HCT116 (cell line): ENCODE measurements around the gene GPX4. TPM values are rescaled to one million over a fixed set of nuclear protein-coding genes. Genes with fewer than 3 reads are reported as not detected.

Source experiments
- ATAC-seq: fragments of 200-7000 bp; cut with Tn5 transposase; 2 replicates; pipeline ENCODE4 v1.9.1; 2020; ENCODE audit warnings: mild to moderate bottlenecking, moderate library complexity
- BruUV-seq: library from RNA; stranded (reverse); fragments of 400-500 nt; replicated peaks from 2 replicates; lab custom pipeline; 2021; lab: Mats Ljungman, UMichigan
- CTCF ChIA-PET: fragments of 300-600 bp; sonication (Branson Sonifier 250); formaldehyde crosslinking; loops from one replicate; lab custom pipeline; 2021; ENCODE audit warnings: antibody characterized with exemption; lab: Charles Lee
- POLR2A ChIA-PET: fragments of 300-600, 350-600 bp; sonication (Branson Sonifier 250); formaldehyde crosslinking; loops from one replicate; lab custom pipeline; 2021; ENCODE audit warnings: antibody characterized with exemption; lab: Charles Lee
- RAD21 ChIA-PET, 2 experiments: fragments of 300-600 bp; sonication (Branson Sonifier 250); formaldehyde crosslinking; loops; one replicate each; lab custom pipeline; 2023; ENCODE audit warnings: low total read pairs in 2 of 2; ENCODE audit not compliant: uncharacterized antibody in 2 of 2, unreplicated experiment in 2 of 2, low non-redundant PET in 1 of 2; lab: Charles Lee
- DNase-seq: peaks from one replicate; pipeline ENCODE4 v3.0.0-alpha.2; 2010; ENCODE audit warnings: low read depth, low spot score
- H2AFZ ChIP-seq: fragments of 200-600 bp; shearing (Covaris generic), sonication (generic); 2 replicates; pipeline ENCODE4 v1.6.1; 2017; ENCODE audit warnings: low read depth, mixed run types, mixed read lengths, antibody characterized with exemption, low read length; ENCODE audit not compliant: poor library complexity, severe bottlenecking
- H3K27ac ChIP-seq: 2 replicates; pipeline ENCODE4 v1.5.1; 2012; ENCODE audit warnings: low read depth, low read length
- H3K27me3 ChIP-seq: fragments of 200-600 bp; sonication (generic); 2 replicates; pipeline ENCODE4 v1.6.1; 2016; ENCODE audit warnings: mixed run types, low read length, mixed read lengths; ENCODE audit not compliant: insufficient read depth
- H3K36me3 ChIP-seq, 2 experiments: fragments of 200-500 bp in 1 of 2; fragments of 200-600 bp in 1 of 2; sonication (Bioruptor generic) in 1 of 2; sonication (generic) in 1 of 2; 2 replicates each; pipeline versions ENCODE4 v1.5.1 to v1.6.1; 2014 to 2016; ENCODE audit warnings: low read length in 2 of 2, inconsistent platforms in 1 of 2, mixed read lengths in 1 of 2, mixed run types in 1 of 2; ENCODE audit not compliant: insufficient read depth in 2 of 2, control insufficient read depth in 1 of 2
- H3K4me1 ChIP-seq, 2 experiments: fragments of 200-600 bp in 1 of 2; sonication (generic) in 1 of 2; 2 replicates each; pipeline versions ENCODE4 v1.5.1 to v1.6.1; 2012 to 2017; ENCODE audit warnings: low read length in 2 of 2, inconsistent platforms in 1 of 2, mild to moderate bottlenecking in 1 of 2, mixed read lengths in 1 of 2, mixed run types in 1 of 2, moderate library complexity in 1 of 2; ENCODE audit not compliant: insufficient read depth in 2 of 2, control insufficient read depth in 1 of 2
- H3K4me2 ChIP-seq: fragments of 200-600 bp; sonication (generic); 2 replicates; pipeline ENCODE4 v1.6.1; 2017; ENCODE audit warnings: mixed run types, low read length, mixed read lengths
- H3K4me3 ChIP-seq, 2 experiments: fragments of 200-600 bp in 1 of 2; sonication (generic) in 1 of 2; replicated peaks in 1 of 2; 2 replicates each; pipeline ENCODE4 v1.5.1; 2011 to 2016; ENCODE audit warnings: low read length in 2 of 2, control low read depth in 1 of 2, low read depth in 1 of 2, mild to moderate bottlenecking in 1 of 2, mixed read lengths in 1 of 2, mixed run types in 1 of 2
- H3K79me2 ChIP-seq: fragments of 200-600 bp; sonication (generic); 2 replicates; pipeline ENCODE4 v1.6.1; 2017; ENCODE audit warnings: mild to moderate bottlenecking, mixed run types, low read length, moderate library complexity, mixed read lengths; ENCODE audit not compliant: insufficient read depth
- H3K9ac ChIP-seq: fragments of 200-600 bp; sonication (generic); 2 replicates; pipeline ENCODE4 v1.6.1; 2016; ENCODE audit warnings: low read length, mixed read lengths
- H3K9me2 ChIP-seq: fragments of 200-600 bp; sonication (generic), shearing (Covaris generic); 2 replicates; pipeline ENCODE4 v1.6.1; 2017; ENCODE audit warnings: mixed run types, mild to moderate bottlenecking, moderate library complexity; ENCODE audit not compliant: insufficient read depth
- H3K9me3 ChIP-seq, 2 experiments: fragments of 200-500 bp in 1 of 2; fragments of 200-600 bp in 1 of 2; sonication (Bioruptor generic) in 1 of 2; sonication (generic) in 1 of 2; 2 replicates each; pipeline ENCODE4 v1.6.1; 2014 to 2017; ENCODE audit warnings: low read length in 2 of 2, mixed read lengths in 2 of 2, inconsistent platforms in 1 of 2, low read depth in 1 of 2, mild to moderate bottlenecking in 1 of 2, mixed run types in 1 of 2, moderate library complexity in 1 of 2; ENCODE audit not compliant: control insufficient read depth in 1 of 2, insufficient read depth in 1 of 2
- H4K20me1 ChIP-seq: fragments of 200-600 bp; sonication (generic), shearing (Covaris generic); 2 replicates; pipeline ENCODE4 v1.6.1; 2017; ENCODE audit warnings: mixed run types, mild to moderate bottlenecking, moderate library complexity; ENCODE audit not compliant: insufficient read depth
- CEBPB ChIP-seq: IDR thresholded peaks from 2 replicates; pipeline ENCODE4 v1.6.1; 2012; ENCODE audit warnings: low read depth
- ELF1 ChIP-seq: IDR thresholded peaks from 2 replicates; pipeline ENCODE4 v1.6.1; 2012; ENCODE audit warnings: low read depth, borderline replicate concordance
- FOSL1 ChIP-seq: IDR thresholded peaks from 2 replicates; pipeline ENCODE4 v1.6.1; 2012; ENCODE audit warnings: low read depth
- JUND ChIP-seq: IDR thresholded peaks from 2 replicates; pipeline ENCODE4 v1.6.1; 2012
- POLR2AphosphoS5 ChIP-seq: IDR thresholded peaks from 2 replicates; pipeline ENCODE4 v1.6.1; 2011; ENCODE audit warnings: mild to moderate bottlenecking, low read depth, low read length, moderate library complexity
- RAD21 ChIP-seq: IDR thresholded peaks from 2 replicates; pipeline ENCODE4 v1.6.1; 2012; ENCODE audit warnings: low read depth, mild to moderate bottlenecking
- SRF ChIP-seq: IDR thresholded peaks from 2 replicates; pipeline ENCODE4 v1.6.1; 2012; ENCODE audit warnings: low read depth
- TCF7L2 ChIP-seq: IDR thresholded peaks from 2 replicates; pipeline ENCODE4 v1.7.0; 2011; ENCODE audit warnings: borderline replicate concordance, inconsistent platforms; ENCODE audit not compliant: insufficient read depth, insufficient read length; ENCODE audit errors: extremely low read depth
- YY1 ChIP-seq: IDR thresholded peaks from 2 replicates; pipeline ENCODE4 v1.6.1; 2011; ENCODE audit warnings: low read length, low read depth, moderate library complexity, mild to moderate bottlenecking; ENCODE audit not compliant: insufficient replicate concordance; ENCODE audit errors: extremely low read depth
- ZFX ChIP-seq: fragments of 450-650 bp; IDR thresholded peaks from 2 replicates; pipeline ENCODE4 v1.6.1; 2017
- intact Hi-C: fragments of 100-400 bp; cut with micrococcal nuclease; formaldehyde crosslinking; loops from 2 replicates; pipeline ENCODE4 v1.10.0; 2022
- total RNA-seq: library from RNA; stranded (reverse); gene quantifications from one replicate; pipeline ENCODE4 v1.2.1, GENCODE V29; 2021; ENCODE audit not compliant: unreplicated experiment
- TF ChIP-seq, protein P1 (sequence below): IDR thresholded peaks from 2 replicates; pipeline ENCODE4 v1.6.1; 2012
- TF ChIP-seq, protein P2 (sequence below): IDR thresholded peaks from 2 replicates; pipeline ENCODE4 v1.6.1; 2012

Gene GPX4
- total RNA-seq, 1 experiment from 2014 or later = 481 TPM

DNA sequence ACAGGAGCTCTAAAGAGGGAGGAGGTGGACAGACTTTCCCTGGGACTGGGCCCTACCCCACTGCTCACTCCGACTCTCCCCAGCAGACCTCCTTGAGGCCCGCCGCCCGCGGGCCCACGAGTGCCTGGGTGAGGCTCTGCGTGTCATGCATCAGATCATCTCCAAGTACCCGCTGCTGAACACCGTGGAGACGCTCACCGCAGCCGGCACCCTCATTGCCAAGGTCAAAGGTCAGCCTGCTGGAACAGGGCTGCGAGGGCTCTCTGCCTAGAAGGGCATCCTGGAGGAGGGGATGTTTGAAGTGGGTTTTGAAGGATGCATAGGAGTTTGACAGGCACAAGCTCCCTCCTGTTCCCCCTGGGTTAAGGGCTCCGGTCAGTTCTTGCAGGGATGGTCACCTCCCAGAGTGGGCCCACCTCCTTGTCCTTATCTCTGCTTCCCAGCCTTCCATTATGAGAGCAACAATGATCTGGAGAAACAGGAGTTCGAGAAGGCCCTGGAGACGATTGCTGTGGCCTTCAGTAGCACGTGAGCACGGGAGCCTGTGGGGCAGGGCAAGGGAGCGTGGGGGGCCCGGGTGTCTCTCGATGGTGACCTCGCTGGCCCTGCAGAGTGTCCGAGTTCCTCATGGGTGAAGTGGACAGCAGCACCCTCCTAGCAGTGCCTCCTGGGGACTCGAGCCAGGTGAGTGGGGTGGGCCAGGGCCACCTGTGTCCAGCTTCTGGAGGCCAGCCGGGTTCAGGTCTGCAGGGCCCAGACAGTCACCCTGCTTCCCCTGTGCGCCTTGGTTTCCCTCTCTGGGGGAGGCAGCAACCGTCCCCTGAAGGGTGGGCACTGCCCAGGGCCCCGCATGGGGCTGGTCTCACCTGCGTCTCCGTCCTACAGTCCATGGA is 30.5 kb upstream of the GPX4 start:
- no peaks in the 10 kb centered on the region for H3K9me3 ChIP-seq
- TF ChIP-seq TCF7L2 (no peak), YY1 (no peak), SRF (no peak), FOSL1 (no peak), ELF1 (no peak), ZFX (no peak), RAD21 (no peak), CEBPB (no peak), POLR2AphosphoS5 (no peak), JUND (no peak)
- TF ChIP-seq, protein P1, sequence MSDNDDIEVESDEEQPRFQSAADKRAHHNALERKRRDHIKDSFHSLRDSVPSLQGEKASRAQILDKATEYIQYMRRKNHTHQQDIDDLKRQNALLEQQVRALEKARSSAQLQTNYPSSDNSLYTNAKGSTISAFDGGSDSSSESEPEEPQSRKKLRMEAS = no peak
- TF ChIP-seq, protein P2, sequence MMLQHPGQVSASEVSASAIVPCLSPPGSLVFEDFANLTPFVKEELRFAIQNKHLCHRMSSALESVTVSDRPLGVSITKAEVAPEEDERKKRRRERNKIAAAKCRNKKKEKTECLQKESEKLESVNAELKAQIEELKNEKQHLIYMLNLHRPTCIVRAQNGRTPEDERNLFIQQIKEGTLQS = no peak
- TF ChIP-seq, all 23 proteins: peak for 0
- intact Hi-C loops = no loop called here
- Histone ChIP-seq H3K9me2 (no peaks in the 10 kb centered on the region), H4K20me1 (no peaks in the 10 kb centered on the region), H3K36me3 (peaks cover 0 to 10% of the 10 kb centered on the region in 2 experiments; a peak in 1 of 4 replicates), H3K27ac (no peak overlapping the region; the same call in 1 of the 2 replicates), H3K4me2 (no peak overlapping the region), H3K27me3 (no peaks in the 10 kb centered on the region), H3K79me2 (peaks cover 6% of the 10 kb centered on the region; the same call in 1 of the 2 replicates), H2AFZ (no peak overlapping the region), H3K9ac (no peak overlapping the region), H3K4me1 (peaks cover 7 to 29% of the 10 kb centered on the region in 2 experiments), H3K4me3 (no peak overlapping the region)
- RAD21 ChIA-PET = no interaction called here
- POLR2A ChIA-PET = no interaction called here
- CTCF ChIA-PET = no interaction called here
- ATAC-seq (no peak), DNase-seq (no peak)
- BruUV-seq = no TSS peak
